ENCODE data around the gene CCDC149. TPM values are rescaled to one million over a fixed set of nuclear protein-coding genes. Genes with fewer than 3 reads are reported as not detected.

The CCDC149 gene
- total RNA-seq, 1 experiment from 2014 or later: 12.7 TPM

DNA sequence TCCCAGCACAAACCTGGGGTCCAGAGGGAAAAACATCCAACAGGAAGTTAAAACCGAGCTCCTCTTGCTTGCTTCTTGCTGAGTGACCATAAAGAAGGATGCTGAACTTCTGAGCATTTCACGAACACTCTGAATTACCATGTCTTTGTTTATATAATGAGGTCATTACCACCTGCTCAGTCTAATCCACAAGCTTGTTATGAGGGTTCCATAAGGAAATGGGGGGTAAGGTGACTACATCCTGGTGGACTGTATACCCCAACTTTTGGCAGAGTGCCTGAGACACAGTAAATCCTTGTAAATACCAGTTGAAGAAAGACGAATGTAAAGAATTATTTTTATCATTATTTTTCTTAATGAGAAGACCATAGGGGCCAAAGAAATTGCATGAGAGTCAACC lies 16.8 kb downstream of the CCDC149 start:
- Mint-ChIP-seq H3K27me3 (ENCODE audit: insufficient read depth, unreplicated experiment) (no peaks in the 10 kb centered on the region), H3K27ac (ENCODE audit: low read depth, unreplicated experiment) (no peak overlapping the region), H3K36me3 (ENCODE audit: insufficient read depth, unreplicated experiment) (no peaks in the 10 kb centered on the region), H3K4me3 (ENCODE audit: unreplicated experiment) (no peak overlapping the region), H3K4me1 (ENCODE audit: insufficient read depth, unreplicated experiment) (no peaks in the 10 kb centered on the region), H3K9me3 (ENCODE audit: unreplicated experiment) (no peaks in the 10 kb centered on the region)
- DNase-seq (ENCODE audit: unreplicated experiment): no peak
- ChIA-PET POLR2A (no interaction called here), CTCF (interaction anchor here (0.6 to 1.2 kb wide), 3 partner anchors 96 to 351 kb away, joined by 3 read pairs; no protein-coding TSS in a partner anchor)
- BruUV-seq (replicated peaks): no TSS peak
- TF ChIP-seq, protein P1, sequence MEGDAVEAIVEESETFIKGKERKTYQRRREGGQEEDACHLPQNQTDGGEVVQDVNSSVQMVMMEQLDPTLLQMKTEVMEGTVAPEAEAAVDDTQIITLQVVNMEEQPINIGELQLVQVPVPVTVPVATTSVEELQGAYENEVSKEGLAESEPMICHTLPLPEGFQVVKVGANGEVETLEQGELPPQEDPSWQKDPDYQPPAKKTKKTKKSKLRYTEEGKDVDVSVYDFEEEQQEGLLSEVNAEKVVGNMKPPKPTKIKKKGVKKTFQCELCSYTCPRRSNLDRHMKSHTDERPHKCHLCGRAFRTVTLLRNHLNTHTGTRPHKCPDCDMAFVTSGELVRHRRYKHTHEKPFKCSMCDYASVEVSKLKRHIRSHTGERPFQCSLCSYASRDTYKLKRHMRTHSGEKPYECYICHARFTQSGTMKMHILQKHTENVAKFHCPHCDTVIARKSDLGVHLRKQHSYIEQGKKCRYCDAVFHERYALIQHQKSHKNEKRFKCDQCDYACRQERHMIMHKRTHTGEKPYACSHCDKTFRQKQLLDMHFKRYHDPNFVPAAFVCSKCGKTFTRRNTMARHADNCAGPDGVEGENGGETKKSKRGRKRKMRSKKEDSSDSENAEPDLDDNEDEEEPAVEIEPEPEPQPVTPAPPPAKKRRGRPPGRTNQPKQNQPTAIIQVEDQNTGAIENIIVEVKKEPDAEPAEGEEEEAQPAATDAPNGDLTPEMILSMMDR (IDR thresholded peaks at IDR 0.05; ENCODE audit: unreplicated experiment): no peak
- intact Hi-C loops (cut with micrococcal nuclease): no loop called here

DNA sequence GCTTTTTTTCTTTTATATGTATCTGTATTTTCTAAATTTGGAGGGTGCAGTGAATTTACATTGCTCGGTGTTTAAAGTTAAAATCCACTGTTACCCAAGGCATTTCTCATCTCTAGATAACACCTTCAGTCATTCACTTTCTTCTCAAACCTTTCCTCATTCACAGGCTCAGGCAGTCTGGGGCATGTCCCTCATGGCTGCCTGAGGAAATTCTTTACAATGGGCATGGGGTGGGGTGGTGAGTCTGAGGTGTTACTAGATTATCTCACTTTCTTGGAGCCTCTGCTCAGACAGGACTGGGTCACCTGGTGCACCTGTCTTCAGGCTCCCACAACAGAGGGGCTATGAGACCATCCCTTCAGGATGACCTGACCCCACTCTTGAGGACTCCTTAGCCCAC lies 17.4 kb downstream of the CCDC149 start:
- no peak overlapping the region for H3K27ac Mint-ChIP-seq (ENCODE audit: low read depth, unreplicated experiment)
- no peak for DNase-seq (ENCODE audit: unreplicated experiment)
- intact Hi-C loops (cut with micrococcal nuclease): no loop called here
- TF ChIP-seq, protein P1 (IDR thresholded peaks at IDR 0.05; ENCODE audit: unreplicated experiment): no peak
- ChIA-PET CTCF (no interaction called here), POLR2A (no interaction called here)
- no peaks in the 10 kb centered on the region for H3K36me3 Mint-ChIP-seq (ENCODE audit: insufficient read depth, unreplicated experiment)
- H3K9me3 Mint-ChIP-seq (ENCODE audit: unreplicated experiment): no peaks in the 10 kb centered on the region
- H3K4me1 Mint-ChIP-seq (ENCODE audit: insufficient read depth, unreplicated experiment): no peaks in the 10 kb centered on the region
- no peaks in the 10 kb centered on the region for H3K27me3 Mint-ChIP-seq (ENCODE audit: insufficient read depth, unreplicated experiment)
- no TSS peak for BruUV-seq (replicated peaks)
- H3K4me3 Mint-ChIP-seq (ENCODE audit: unreplicated experiment): no peak overlapping the region

DNA sequence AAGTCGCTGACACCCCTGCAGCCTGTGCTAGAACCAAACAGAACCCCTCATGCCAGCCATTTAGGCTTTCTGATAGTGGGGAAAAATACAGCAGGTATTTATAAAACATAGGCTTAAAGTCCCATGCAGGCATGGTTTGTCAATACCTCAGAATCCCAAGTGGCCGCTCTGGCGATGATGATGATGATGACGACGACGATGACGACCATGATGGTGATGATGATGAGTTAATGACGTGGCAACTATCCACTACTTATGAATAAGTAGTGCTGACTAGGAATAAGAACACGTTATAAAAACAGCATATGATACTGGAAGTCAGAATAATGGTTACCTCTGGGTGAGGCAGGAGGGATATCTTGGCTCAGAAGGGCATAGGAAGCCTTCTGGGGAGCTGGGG lies 18.0 kb downstream of the CCDC149 start:
- H3K27ac Mint-ChIP-seq (ENCODE audit: low read depth, unreplicated experiment): no peak overlapping the region
- TF ChIP-seq, protein P1 (IDR thresholded peaks at IDR 0.05; ENCODE audit: unreplicated experiment): no peak
- no peaks in the 10 kb centered on the region for H3K36me3 Mint-ChIP-seq (ENCODE audit: insufficient read depth, unreplicated experiment)
- no peak for DNase-seq (ENCODE audit: unreplicated experiment)
- H3K4me1 Mint-ChIP-seq (ENCODE audit: insufficient read depth, unreplicated experiment): no peaks in the 10 kb centered on the region
- no peaks in the 10 kb centered on the region for H3K27me3 Mint-ChIP-seq (ENCODE audit: insufficient read depth, unreplicated experiment)
- H3K4me3 Mint-ChIP-seq (ENCODE audit: unreplicated experiment): no peak overlapping the region
- BruUV-seq (replicated peaks): no TSS peak
- ChIA-PET CTCF (no interaction called here), POLR2A (no interaction called here)
- intact Hi-C loops (cut with micrococcal nuclease): no loop called here
- H3K9me3 Mint-ChIP-seq (ENCODE audit: unreplicated experiment): no peaks in the 10 kb centered on the region

DNA sequence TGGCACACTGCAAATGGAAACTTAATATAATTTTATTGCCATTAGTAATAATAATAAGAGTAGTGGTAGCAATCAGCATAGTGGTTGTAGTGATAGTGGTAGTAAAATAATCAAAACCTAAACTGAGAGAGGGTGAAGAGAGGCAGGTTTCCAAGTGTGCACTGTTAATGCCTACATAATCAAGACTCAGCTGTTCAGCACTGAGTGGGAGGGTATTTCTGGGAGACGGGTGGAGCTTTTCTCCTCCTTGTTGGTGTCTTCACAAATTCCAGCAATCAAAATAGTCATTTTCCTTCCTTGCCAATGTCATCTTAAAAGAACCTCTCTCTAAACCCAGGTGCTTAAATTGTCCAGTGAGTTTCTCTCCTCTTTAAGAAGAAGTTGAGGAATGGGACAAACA lies 18.6 kb downstream of the CCDC149 start:
- intact Hi-C loops (cut with micrococcal nuclease): no loop called here
- Mint-ChIP-seq H3K27me3 (ENCODE audit: insufficient read depth, unreplicated experiment) (no peaks in the 10 kb centered on the region), H3K4me3 (ENCODE audit: unreplicated experiment) (no peak overlapping the region), H3K9me3 (ENCODE audit: unreplicated experiment) (no peaks in the 10 kb centered on the region), H3K27ac (ENCODE audit: low read depth, unreplicated experiment) (no peak overlapping the region), H3K36me3 (ENCODE audit: insufficient read depth, unreplicated experiment) (no peaks in the 10 kb centered on the region), H3K4me1 (ENCODE audit: insufficient read depth, unreplicated experiment) (no peaks in the 10 kb centered on the region)
- POLR2A ChIA-PET: no interaction called here
- BruUV-seq (replicated peaks): no TSS peak
- CTCF ChIA-PET: interaction anchor here (0.7 kb wide), 1 partner anchor 1196 kb away, joined by 5 read pairs; no protein-coding TSS in a partner anchor
- TF ChIP-seq, protein P1 (IDR thresholded peaks at IDR 0.05; ENCODE audit: unreplicated experiment): no peak
- no peak for DNase-seq (ENCODE audit: unreplicated experiment)

Data from MCF 10A (cell line).